ENCODE measurements around the gene SLC4A1AP. TPM values are rescaled to one million over a fixed set of nuclear protein-coding genes. Genes with fewer than 3 reads are reported as not detected.

Gene SLC4A1AP
- total RNA-seq, 2 donors from 2014 or later = 18.0 to 18.2 TPM

- Histone ChIP-seq H3K27ac (no peak overlapping the region), H3K36me3 (peaks cover 33% of the 10 kb centered on the region), H3K9me3 (no peaks in the 10 kb centered on the region), H3K27me3 (no peaks in the 10 kb centered on the region), H3K4me1 (peaks cover 0 to 9% of the 10 kb centered on the region in 2 donors), H3K4me3 (no peak overlapping the region)
- TF ChIP-seq, protein P1, sequence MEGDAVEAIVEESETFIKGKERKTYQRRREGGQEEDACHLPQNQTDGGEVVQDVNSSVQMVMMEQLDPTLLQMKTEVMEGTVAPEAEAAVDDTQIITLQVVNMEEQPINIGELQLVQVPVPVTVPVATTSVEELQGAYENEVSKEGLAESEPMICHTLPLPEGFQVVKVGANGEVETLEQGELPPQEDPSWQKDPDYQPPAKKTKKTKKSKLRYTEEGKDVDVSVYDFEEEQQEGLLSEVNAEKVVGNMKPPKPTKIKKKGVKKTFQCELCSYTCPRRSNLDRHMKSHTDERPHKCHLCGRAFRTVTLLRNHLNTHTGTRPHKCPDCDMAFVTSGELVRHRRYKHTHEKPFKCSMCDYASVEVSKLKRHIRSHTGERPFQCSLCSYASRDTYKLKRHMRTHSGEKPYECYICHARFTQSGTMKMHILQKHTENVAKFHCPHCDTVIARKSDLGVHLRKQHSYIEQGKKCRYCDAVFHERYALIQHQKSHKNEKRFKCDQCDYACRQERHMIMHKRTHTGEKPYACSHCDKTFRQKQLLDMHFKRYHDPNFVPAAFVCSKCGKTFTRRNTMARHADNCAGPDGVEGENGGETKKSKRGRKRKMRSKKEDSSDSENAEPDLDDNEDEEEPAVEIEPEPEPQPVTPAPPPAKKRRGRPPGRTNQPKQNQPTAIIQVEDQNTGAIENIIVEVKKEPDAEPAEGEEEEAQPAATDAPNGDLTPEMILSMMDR (IDR thresholded peaks at IDR 0.05) = no peak
- no peak for DNase-seq (ENCODE audit: low spot score)
These were observed 21.9 kb downstream of the SLC4A1AP start for GRCh38 chr2:27685577-27685976.

DNA sequence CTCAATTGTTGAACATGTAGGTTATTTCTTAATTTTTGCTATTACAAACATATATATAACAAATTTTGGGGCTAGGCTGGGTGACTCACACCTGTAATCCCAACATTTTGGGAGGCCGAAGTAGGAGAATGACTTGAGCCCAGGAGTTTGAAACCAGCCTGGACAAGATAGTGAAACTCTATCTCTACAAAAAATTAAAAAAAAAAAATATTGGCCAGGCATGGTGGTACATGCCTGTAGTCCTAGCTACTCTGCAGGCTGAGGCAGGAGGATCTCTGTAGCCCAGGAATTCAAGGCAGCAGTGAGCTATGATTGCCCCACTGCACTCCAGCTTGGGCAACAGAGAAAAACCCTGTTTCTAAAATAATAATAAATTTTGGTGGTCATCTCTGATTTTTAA, 23.5 kb downstream of the SLC4A1AP start:
- DNase-seq (ENCODE audit: low spot score) = no peak
- H3K4me3 ChIP-seq = no peak overlapping the region
- no peak overlapping the region for H3K27ac ChIP-seq
- peaks cover 0 to 3% of the 10 kb centered on the region in 2 donors for H3K4me1 ChIP-seq
- no peaks in the 10 kb centered on the region for H3K9me3 ChIP-seq
- TF ChIP-seq, protein P1 (IDR thresholded peaks at IDR 0.05) = no peak
- peaks cover 36% of the 10 kb centered on the region for H3K36me3 ChIP-seq
- no peaks in the 10 kb centered on the region for H3K27me3 ChIP-seq

DNA sequence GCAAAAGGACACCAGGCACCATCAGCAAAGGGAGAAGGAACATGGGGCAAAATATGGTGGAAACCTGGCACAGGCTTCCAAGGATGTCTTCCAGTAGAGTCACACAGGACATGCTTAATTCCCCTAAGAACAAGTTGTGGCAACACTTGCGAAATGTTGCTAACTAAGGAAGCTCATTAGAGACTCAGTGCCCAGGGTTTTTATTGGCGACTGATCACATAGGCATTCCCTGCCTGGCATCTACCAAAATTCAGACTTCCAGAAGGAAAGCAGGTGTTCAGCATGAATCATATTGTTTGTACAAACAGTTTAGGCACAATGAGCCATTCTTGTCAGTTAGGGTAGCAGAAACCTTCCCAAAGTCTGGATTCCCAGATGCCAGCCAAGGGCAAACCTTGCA, 25.7 kb downstream of the SLC4A1AP start:
- Histone ChIP-seq H3K4me1 (no peaks in the 10 kb centered on the region), H3K9me3 (no peaks in the 10 kb centered on the region), H3K27me3 (no peaks in the 10 kb centered on the region), H3K36me3 (peaks cover 44% of the 10 kb centered on the region), H3K4me3 (no peak overlapping the region), H3K27ac (no peak overlapping the region)
- no peak for DNase-seq (ENCODE audit: low spot score)
- TF ChIP-seq, protein P1 (IDR thresholded peaks at IDR 0.05) = no peak

DNA sequence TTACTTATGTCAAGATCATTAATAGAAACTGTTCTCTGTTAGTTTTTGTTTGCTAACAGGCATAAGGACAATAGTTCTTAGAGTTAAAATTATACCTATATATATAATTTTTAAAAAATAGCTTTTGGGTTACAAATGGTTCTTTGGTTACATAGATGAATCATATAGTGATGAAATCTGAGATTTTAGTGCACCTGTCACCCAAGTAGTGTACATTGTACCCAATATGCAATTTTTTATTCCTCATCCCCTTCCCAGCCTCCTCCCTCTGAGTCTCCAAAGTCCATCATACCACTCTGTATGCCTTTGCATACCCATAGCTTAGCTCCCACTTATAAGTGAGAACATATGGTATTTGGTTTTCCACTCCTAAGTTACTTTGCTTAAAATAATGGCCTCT, 26.4 kb downstream of the SLC4A1AP start:
- H3K9me3 ChIP-seq = no peaks in the 10 kb centered on the region
- H3K36me3 ChIP-seq = peaks cover 42% of the 10 kb centered on the region
- no peak for DNase-seq (ENCODE audit: low spot score)
- H3K27ac ChIP-seq = no peak overlapping the region
- H3K4me1 ChIP-seq = no peaks in the 10 kb centered on the region
- TF ChIP-seq, protein P1 (IDR thresholded peaks at IDR 0.05) = no peak
- H3K27me3 ChIP-seq = no peaks in the 10 kb centered on the region
- no peak overlapping the region for H3K4me3 ChIP-seq

DNA sequence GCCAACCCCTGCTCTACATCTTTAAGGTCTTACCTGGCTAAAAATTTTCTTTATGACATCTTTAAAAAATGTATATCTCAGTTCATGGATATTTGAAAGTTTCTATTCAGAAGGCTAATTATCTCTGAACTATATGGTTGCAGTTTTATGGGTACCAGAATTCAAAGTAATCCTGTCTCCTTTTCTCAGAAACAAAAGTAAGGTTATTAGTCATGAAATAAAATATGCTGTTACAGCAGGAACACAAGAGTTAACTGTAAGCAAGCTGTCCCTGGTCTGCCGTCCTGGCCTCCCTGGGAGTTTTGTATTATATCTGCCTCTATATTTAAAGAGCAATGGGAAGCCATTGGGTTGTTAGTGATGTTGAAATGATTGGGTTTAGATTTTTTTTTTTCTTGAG, 34.0 kb downstream of the SLC4A1AP start:
- Histone ChIP-seq H3K4me1 (peaks cover 0 to 5% of the 10 kb centered on the region in 2 donors), H3K36me3 (peaks cover 22% of the 10 kb centered on the region), H3K27ac (no peak overlapping the region), H3K27me3 (no peaks in the 10 kb centered on the region), H3K9me3 (no peaks in the 10 kb centered on the region), H3K4me3 (no peak overlapping the region)
- no peak for DNase-seq (ENCODE audit: low spot score)
- TF ChIP-seq, protein P1 (IDR thresholded peaks at IDR 0.05) = no peak

DNA sequence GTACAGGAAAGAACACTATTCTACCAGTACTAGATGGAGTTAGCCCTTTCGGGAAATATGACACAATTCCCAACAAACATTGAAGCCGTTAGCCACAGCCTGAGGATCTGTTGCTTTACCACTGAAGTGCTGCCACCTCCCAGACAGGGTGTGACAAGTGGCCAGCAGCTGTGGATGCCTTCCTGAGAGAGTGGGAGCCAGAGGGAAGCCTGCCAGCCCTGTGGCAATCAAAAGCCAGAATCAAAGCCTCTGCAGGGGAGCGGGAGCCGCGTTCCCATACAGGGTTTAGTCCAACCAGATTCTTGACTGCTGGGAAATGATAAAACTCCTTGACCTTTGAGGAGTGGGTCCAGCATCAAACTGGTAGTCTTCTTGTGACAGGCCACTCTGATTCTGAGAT, 38.0 kb downstream of the SLC4A1AP start:
- DNase-seq (ENCODE audit: low spot score) = no peak
- Histone ChIP-seq H3K36me3 (no peaks in the 10 kb centered on the region), H3K4me3 (no peak overlapping the region), H3K9me3 (no peaks in the 10 kb centered on the region), H3K4me1 (peaks cover 0 to 29% of the 10 kb centered on the region in 2 donors), H3K27me3 (no peaks in the 10 kb centered on the region), H3K27ac (no peak overlapping the region)
- TF ChIP-seq, protein P1 (IDR thresholded peaks at IDR 0.05) = no peak
